HG03095 (cell line): ENCODE results near the gene GAS2.

Experiments used
- ATAC-seq: cut with Tn5 transposase; IDR thresholded peaks from one replicate; pipeline ENCODE4 v1.9.1; 2021; ENCODE audit warnings: moderate library complexity; ENCODE audit not compliant: unreplicated experiment

Gene GAS2

DNA sequence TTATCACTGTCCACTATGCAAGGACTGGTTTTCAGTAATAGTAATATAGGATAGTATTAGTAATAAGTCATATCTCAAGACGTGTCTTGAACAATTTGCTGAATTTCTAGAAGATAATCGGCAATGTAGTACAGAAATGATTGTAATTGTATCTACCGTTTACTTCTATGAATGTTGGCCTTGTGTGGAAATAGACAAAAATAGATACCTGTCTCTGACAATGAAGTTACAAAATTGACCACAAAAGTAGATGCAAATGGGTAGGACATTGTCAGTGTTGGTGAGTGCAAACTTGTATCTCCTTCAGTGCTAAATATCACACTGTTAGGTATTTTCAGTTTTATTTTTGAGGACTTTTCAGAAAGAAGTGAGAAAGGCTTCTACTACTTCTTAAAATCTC, 120.1 kb downstream of the GAS2 start:
- peak; percentile 96 for ATAC-seq

DNA sequence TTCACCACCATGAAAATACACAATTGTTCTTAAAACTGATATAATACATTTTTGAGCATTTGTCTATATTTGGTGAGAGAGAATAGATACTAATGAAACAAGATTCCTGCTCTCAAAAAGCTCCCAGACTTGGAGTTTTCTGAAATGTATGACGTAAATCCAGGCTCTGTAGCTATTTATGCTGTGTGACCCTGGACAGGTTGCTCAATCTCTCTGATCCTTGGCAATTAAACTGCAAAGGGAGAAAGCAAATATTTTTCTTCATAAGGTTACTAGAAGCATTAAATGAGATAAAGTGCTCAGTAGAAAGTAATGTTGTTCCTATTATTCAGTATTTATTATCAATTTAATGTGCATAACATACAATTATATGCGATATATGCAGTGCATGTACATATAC, 120.6 kb downstream of the GAS2 start:
- no peak for ATAC-seq

DNA sequence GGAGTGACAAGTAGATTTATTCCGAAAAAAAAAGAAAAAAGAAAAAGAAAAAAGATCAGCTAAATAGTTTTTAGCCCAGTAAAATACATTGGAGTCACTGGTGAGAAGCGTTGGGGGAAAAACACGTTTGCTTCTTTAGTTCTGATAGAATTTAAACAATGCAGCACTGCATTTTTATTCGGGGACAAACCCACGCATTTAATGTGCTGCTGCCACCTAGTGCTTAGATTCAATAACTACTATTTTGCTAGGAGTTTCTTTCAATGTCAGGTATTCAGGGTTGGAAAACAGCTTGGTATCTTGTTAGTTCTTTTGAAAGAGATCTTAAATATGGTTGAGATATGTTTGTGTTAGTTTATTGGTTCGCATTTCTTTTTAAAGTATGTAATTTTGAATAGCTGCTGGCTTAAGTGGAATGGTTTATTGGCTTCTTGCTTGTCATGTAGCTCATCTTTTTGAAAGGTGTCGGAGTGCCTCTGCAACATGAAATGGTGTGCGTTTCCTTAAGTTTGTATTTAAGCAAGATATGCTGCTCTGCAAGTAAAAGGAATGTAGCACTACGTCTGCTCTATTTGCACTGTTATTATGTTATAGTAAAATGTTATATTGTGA, 121.2 kb downstream of the GAS2 start:
- no peak for ATAC-seq

DNA sequence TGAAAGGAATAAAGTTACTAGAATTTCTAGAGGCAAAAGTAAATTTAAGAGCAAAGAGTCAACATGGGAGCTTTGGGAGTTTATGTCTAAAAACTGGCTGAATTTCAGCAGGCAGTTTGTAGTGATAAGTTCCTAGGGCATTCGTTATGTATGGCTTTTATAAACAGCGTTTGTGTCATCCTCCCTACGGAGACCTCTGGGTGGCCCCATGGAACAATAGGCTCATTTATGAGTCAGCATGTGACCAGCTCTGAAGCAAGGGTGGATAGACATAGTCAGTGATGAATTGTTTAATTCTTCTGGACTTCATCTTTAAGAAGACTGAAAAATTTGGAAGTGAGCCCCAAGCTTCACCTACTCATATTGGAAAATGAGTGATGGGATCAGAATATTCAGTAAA, 126.1 kb downstream of the GAS2 start:
- ATAC-seq = peak; percentile 52

DNA sequence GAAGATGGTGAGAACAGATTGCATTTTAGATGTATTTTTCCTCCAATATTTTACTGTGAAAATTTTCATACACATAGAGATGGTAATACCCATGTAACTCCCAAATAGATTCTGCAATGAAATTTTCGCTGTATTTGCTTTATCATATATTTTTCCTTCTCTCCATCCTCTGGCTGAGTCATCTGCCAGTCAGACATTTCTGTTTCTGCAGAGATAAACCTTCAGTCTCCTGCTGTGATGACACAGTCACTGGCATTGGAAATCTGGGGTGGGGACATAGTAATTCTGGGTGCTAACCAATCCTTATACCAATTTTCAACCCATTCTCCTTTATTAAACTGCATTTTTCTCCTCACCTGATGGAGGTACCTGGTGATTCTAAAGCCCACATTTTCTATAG, 129.5 kb downstream of the GAS2 start:
- ATAC-seq = no peak

DNA sequence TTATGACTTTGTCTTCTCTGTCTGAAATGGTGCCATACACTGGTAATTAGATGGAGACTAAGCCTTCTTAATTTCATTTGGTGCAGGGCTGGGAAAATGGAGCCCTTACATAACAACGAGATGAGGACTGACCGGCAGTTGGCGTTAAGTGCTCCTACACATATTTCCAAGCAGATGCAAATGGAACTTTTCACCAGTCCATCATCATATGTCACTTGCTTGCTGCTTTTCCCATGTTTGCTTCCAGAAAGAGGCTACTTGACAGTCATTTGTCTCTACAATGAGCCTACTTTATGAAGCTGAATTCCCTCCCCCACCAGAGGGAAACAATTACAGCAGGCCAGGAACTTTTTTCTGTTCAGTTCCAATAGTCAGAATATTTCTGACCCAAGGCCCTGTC, 130.6 kb downstream of the GAS2 start:
- no peak for ATAC-seq

DNA sequence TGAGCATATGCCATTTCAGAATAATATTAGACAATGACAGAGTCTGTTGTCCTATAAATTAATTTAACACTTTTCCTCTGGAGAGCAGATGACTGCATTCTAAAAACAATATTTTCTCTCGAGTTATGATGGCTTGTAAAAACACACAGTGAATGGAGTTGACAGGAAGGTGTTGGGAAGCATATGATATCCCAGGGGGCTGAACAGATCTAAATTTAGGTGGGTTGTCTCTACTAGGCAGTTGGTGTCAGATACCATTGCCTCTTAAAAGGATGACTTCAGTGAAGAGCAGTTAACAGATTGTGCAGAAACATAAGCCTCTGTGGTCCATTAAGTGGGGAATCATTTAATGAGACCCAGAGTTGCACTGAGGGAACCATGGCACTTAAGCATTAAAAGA, 132.5 kb downstream of the GAS2 start:
- ATAC-seq = no peak

DNA sequence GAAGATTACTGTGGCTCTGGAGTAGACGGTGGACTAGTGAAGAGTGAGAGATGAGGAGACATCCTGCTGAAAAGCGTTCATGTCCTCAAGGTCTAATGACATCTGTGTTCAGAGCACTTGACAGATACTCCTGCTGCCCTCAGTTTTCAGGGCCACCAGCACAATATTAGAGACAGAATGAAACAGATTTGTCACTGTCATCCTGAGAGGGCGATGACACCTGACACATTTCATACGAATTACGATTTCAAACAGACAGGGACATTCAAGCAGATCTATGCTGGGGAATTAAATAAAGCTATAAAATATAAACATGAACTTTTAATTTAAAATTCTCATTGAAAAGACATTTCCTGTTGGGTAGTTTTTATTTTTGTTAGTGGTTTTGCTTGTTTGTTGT, 134.1 kb downstream of the GAS2 start:
- no peak for ATAC-seq

DNA sequence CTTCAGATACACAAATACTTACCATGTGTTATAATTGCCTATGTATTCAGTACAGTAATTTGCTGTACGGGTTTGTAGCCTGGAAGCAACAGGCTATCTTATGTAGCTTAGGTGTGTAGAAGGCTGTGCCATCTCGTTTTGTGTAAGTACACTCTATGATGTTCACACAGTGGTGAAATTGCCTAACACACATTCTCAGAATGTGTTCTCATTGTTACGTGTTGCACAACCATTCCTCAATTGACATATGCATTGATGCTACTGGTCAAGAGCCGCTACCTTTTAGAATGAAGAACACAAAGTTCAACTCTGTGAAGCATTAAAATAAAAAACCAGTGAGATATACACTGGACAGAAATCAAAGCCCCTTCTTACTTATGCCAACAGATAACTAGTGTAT, 136.4 kb downstream of the GAS2 start:
- no peak for ATAC-seq

DNA sequence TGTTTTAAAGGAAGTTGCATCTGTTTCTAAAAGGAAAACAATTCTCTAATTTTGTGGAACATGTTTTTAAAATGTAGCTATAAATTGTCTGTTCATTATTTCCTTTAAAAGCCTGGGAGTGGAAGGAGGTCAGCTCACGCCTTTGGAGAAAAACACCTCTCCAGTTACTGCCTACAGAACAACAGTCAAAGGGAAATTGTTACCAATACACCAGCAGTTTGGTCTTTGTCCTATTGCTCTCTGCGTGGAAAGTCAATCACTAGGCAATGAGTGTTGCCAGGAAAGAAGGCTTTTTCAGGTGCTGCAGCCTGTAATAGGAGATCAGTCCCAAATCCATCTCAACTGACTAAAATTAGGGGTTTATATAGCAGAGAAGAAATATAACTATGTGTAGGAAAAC, 141.0 kb downstream of the GAS2 start:
- no peak for ATAC-seq

DNA sequence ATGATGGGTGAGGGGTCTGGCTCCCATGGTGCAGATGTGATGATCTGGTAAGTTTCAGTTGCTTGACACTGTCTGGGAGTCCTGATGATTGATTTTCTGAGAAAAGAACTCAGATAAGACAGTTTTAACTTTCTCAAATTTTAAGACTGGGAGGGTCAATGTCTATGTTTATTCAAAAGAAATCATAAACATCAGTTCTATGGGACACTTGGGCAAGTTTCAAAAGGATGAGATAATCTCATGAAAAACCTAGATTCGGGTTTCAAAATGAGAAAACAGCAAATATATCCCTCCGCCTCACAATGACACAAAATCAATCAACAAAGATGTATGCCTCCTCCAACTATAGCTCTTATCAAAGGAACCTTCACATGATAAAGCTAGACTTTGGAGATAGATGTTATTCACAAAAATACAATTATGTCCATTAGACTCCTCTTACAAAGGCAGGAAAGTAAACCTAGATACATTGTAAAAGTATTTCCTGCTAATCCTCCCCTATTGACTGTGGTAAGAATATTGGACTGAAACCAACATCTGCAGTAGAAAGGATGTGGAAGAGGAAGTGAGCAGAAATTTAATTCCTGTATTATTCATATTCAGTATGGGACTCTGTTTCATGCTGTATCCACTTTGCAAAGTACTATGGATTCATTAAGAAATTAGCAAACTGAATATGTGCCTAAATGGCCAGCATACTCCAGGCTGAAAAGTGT, 141.6 kb downstream of the GAS2 start:
- ATAC-seq = peak; percentile 96

DNA sequence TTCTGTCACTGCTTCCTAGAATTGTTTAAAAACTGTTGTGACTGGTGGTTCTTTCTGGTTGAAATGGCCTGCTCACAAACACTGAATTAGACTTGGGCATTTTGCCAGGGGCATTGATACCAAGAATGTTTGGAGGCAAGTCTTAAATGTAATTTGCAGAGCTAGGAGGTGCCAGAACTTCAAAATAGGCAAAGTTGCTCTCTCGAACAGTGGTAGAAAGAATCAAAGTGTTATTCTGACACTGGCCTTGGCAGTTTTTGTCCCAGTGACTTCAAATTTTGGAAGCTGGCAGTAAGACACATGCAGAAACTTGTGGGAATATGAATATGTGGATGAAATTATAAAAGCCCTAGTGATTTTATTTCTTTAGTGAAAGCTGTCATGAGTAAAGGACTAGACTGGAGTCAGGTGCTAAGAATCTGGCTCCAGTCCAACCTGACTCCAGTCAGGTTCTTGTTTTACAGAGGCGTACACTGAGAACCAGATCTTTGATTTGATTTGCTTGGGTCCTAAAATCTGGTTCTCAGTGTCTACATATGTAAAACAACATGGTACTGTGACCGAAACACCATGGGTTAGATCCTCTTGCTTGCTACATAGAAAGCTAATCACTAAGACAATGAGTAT, 142.3 kb downstream of the GAS2 start:
- ATAC-seq = peak; percentile 18

DNA sequence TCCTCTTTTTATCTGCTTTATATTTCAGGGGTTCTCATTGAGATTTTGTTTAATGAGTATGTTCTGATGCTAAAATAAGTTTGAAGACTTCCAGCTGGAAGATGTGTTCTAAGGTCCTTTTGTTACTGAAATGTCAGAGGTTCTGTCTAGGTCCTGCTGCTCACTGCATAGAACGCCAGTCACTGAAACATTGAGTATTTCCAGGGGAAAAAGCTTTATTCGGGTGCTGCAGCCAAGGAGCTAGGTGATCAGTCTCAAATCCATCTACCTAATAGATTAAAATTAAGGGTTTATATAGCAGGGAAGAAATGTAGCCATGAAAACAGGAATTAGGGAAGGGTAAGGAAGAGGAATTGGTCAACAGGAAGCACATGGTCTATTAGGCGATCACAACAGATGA, 143.5 kb downstream of the GAS2 start:
- no peak for ATAC-seq

DNA sequence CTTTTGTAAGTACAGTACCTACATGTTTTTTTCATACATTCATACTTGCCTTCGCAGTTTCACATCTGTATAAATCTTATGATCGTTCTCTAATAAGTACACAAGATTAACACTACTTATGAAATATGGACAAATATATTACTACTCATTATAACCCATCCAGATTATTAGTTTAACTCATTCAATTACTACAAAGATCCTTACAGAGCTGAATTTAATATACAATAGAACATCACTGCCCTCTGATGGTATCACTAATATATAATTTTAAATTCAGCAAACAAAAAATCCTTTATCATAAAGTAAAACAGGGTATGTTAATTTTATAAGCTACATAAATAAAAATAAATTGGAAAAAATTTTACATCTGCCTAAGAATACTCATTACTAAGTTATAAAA, 155.8 kb downstream of the GAS2 start:
- no peak for ATAC-seq

DNA sequence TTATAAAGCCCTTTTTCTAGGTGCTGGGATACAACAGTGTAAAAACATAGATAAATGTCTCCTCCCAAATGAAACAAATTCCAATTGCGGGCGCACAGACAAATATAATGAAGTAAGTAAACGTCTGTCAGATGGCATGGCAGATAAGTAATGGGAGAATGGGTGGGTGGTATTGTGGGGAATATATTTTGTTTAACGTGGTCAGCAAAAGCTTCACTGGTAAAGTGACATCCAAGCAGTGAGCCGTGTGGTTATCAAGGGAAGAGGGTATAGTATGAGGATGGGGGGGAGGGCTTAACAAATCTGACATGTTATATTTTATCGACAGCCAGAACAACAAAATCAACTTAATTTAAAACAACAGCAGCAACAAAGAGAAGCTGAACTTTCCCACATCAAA, 162.0 kb downstream of the GAS2 start:
- no peak for ATAC-seq

DNA sequence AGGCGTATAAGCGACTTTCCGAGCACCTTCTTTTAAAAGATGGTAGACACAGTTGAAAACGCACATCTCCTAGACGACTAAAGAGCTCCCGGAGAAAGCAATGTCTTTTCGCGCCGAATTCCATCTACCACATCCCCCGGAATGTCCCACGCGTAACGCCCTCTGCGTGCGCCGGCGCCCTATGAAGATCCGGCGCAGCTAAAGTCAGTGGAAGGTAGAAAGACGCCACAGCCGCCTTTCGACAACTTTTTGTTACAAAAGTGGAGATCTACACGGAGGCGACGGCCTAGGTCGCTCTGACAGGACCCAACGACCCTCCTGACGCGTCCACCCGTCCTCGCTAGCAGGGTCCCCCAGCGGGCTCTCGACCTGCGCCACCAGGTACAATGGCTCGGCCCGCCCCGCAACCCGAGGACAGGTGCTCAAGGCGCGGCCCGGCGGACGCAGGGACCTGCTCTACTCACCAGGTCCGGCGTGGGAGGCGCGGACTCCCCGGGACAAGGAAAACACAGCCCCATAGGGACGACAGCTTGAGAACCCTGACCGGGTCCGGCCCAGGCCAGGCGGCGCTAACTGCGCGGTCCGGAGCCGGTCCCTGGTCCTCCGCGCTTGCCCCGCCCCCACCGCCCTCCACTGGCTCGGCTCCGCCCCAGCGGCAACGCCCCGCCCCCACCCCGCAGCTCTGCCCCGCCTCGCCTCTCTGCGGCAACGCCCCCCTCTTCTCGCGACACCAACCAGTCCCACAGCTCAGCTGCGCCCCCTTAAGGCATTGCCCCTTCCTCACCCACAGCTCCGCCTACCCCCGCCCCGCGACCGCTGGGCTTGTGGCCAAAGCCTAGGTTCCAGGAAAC, 163.0 kb downstream of the GAS2 start, which contains the start of gene SVIP:
TSS of gene SVIP (minus strand) at position 571 of the 851 bp plus-strand sequence. CDS start at position 518, 53 bp downstream.
- ATAC-seq = peak; percentile 95

DNA sequence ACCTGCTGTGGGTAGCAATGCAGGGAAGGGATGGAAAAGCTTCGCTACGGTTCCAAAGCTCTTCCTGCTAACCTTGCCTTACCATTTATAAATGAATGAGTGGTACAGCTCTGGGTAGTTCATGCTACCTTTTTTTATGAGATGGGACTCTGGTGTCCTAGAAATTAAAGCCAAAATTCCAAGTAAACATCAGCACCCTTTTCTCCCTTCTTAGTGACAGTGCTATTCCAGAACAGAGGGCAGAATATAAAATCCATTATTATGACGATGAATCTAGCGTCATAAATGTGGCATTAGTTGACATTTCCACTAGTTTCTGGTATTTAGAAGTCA, 163.6 kb downstream of the GAS2 start:
- ATAC-seq = no peak

DNA sequence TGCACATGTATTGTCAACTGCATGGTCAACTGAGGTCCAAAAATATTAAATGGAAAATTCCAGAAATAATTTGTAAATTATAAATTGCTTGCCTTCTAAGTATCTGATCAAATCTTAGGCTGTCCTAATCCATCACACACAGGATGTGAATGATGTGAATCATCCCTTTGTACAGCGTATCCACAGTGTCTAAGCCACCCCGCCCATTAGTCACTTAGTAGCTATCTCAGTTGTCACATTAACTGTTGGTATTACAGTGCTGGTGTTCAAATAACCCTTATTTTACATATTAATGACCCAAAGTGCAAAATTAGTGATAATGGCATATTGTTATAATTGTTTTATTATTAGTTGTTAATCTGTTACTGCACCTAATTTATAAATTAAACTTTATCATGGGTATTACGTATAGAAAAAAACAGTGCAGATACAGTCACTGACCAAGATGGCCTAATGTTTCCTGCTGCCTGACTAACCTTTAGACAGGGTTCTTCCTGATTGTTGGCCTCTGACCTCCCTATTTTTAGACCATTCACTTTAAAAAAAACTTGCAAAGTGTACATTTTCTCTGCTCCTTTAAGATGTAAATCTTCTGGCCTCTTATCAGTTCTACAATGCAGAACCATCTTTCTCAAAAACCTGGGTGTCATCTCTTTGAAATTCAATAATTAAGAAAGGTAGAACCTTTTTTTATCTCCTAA, 166.1 kb downstream of the GAS2 start:
- ATAC-seq = no peak

DNA sequence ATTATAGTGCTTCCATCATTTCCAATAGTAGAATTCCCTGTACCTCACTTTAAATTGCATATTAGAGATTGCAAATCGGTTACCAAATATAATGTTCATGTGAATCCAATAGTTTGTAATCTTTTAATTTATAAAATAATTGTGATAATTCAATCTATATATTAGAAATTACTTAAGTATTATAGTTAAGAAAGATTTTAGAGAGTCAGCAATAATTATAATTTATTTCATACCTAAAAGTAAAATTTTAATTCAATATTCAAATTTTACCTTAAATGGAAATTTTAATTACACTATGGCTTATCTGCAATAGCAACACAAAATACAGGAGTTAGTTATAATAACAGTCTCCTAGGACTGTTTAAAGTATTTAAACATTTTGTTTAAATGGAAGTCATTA, 180.3 kb downstream of the GAS2 start:
- no peak for ATAC-seq

DNA sequence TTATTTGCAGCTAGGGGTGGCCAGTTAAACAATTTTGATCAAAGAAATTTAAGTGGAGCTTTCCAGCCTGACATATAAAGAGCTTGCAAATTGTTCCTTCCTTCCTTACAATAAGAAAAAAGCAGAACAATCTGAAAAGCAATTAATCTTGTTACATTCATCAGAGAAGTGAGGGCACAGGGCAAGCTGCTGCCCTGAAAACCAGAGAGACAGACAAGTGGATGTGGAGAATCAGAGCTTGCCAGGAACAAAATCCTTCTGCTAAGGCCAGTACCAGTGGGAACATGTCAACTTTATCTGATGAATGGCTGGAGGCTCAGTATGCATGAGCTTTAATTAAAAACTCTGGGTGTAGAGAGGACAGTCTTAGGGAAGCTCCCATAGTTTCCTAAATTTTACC, 185.1 kb downstream of the GAS2 start:
- ATAC-seq = no peak

DNA sequence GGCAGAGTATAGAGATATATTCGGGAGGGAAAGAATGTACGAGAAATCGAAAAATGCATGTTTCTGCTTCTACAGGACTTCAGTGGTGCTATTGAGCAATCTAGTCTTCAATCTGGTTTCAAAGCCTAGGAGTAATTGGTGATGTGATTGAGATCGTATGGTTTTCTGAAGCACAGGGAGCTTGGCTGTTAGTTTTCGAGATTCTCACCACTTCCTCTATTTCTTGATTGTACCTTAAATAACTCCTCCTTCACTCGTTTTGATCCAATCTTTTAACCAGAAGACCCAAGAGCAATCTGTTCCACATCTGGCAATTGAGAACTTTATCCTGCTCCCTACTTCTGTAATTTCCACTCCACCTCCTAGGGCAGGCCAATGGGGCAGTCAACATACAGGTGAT, 193.3 kb downstream of the GAS2 start:
- no peak for ATAC-seq
